ENCODE data around the gene RALGAPA1.

DNA sequence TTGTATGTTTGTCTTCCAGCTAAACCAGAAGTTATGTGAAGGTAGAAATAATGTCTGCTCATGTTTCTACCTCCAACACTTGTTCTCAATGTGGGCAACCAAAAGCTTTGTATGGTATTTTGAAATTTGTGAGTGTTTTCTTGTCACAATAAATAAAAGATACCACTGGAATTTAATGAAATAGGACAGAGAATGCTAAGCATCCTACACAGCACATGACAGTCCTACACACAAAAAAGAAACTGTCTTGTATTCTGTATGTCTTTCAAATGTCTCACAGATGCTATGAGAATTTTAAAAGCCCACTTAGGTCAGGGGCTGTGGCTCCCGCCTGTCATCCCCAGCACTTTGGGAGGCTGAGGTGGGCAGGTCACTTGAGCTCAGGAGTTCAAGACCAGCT is 68.9 kb downstream of the RALGAPA1 start:
- TF ChIP-seq ZNF274 (IDR thresholded peaks at IDR 0.05; ENCODE audit: low read depth, low read length) (no peak), SUZ12 (IDR thresholded peaks at IDR 0.05; ENCODE audit: extremely low read depth, insufficient read depth, insufficient read length) (no peak)
